GM12872 (cell line): ENCODE measurements around the gene COL12A1.

ENCODE experiments used
- TF ChIP-seq, protein P1 (sequence below): IDR thresholded peaks from 3 replicates; pipeline ENCODE4 v1.5.1; 2011; ENCODE audit warnings: low read depth, mild to moderate bottlenecking, low read length, moderate library complexity; ENCODE audit not compliant: insufficient read depth

The COL12A1 gene

GRCh38 chr6:75221116-75221515, 15.3 kb upstream of the COL12A1 start:
- TF ChIP-seq, protein P1, sequence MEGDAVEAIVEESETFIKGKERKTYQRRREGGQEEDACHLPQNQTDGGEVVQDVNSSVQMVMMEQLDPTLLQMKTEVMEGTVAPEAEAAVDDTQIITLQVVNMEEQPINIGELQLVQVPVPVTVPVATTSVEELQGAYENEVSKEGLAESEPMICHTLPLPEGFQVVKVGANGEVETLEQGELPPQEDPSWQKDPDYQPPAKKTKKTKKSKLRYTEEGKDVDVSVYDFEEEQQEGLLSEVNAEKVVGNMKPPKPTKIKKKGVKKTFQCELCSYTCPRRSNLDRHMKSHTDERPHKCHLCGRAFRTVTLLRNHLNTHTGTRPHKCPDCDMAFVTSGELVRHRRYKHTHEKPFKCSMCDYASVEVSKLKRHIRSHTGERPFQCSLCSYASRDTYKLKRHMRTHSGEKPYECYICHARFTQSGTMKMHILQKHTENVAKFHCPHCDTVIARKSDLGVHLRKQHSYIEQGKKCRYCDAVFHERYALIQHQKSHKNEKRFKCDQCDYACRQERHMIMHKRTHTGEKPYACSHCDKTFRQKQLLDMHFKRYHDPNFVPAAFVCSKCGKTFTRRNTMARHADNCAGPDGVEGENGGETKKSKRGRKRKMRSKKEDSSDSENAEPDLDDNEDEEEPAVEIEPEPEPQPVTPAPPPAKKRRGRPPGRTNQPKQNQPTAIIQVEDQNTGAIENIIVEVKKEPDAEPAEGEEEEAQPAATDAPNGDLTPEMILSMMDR: no peak

GRCh38 chr6:75220357-75220756, 14.5 kb upstream of the COL12A1 start:
- TF ChIP-seq, protein P1: no peak

DNA sequence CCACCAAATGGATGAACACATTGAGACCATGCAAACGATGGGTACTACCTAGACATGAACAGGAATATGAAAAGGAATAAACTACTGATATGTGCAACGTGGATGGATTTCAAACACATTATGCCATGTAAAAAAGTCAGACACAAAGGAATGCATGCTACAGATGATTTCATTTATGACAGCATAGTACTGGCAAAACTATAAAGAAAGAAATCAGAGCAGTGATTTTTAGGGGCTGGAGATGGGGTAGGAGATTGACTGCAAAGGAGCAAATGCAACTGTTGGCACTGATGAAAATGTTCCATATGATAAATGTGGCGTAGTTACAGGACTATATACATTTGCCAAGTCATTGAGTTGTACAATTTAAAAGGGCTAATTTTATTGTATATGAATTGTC, 13.4 kb upstream of the COL12A1 start:
- TF ChIP-seq, protein P1: no peak

GRCh38 chr6:75217193-75217592, 11.3 kb upstream of the COL12A1 start:
- TF ChIP-seq, protein P1: no peak

DNA sequence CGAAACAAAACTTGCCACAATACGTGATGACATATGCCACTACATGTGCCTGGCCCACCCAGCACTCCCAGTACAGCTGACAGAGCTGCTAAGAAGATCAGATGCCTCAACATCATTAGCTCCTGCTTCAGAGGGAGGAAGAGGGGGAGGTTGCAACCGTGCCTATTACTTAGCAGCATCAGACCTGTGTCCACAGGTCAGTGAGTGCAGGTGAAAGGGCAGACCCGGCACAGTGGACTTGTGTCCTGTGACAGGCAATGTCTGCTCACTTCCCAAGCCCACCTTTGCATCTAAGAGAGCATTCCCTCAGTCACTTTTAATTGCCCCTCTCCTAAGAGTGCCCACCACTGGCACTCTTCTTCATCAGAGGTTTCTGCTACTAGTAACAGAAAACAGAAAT, 9.4 kb upstream of the COL12A1 start:
- TF ChIP-seq, protein P1: no peak

DNA sequence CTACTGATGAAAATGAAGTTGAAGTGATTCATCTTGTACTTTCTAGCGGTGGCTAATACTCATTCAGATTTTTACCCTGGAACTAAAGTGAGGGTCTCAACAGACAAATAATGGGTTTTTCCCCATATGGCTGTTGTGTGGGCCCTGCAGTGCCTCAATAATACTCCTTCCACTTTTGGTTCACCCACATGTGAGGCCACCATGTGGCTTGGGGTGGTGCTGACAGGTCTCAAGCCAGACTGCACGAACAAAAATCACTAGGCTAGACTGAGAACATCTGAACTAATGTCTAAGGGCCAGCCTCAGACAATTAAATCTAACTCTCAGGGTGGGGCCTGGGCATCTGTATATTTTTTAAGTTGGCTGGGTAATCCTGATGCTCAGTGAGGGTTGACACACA, 7.9 kb upstream of the COL12A1 start:
- TF ChIP-seq, protein P1: peak; percentile 41; the same call in 1 of the 3 replicates

DNA sequence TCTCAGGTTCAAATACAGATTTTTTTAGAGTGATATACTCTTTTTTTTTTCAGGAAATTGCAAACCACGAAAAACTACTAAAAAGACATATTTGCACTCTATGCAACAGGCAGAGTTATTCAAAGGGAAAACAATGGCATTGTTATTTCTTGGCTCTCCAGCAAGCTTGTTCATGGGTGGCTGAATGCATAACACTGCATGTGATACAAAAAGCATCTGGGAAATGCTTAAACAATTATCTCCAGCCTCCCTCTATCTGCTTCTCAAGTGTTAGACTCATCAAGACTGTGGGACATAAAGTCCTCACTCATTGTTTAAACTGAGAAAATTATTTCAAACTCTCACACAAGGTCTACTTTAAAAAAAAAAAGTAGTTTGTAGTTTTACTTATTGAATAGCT, 7.3 kb upstream of the COL12A1 start:
- TF ChIP-seq, protein P1: no peak
